Activated effector memory CD4-positive, alpha-beta T cell treated with anti-CD3 and anti-CD28 coated beads, Interleukin-2, amount 50 U/mL, for 16 hours (primary cell): ENCODE measurements around the gene S100A1.

Experiments
- DNase-seq: peaks from one replicate; pipeline ENCODE4 v3.0.0-alpha.2; 2020

Gene S100A1

GRCh38 chr1:153610811-153611301 lies 17.4 kb upstream of the S100A1 start:
- no peak for DNase-seq

GRCh38 chr1:153611356-153611755 lies 16.9 kb upstream of the S100A1 start:
- DNase-seq, result no peak

- DNase-seq, result no peak
Measured at GRCh38 chr1:153612111-153612754, 16.0 kb upstream of the S100A1 start.

GRCh38 chr1:153612755-153613331 lies 15.4 kb upstream of the S100A1 start, which contains the start of gene S100A16:
S100A16 (minus strand) TSS chr1:153613137; CDS start chr1:153608151, 4,986 bp downstream.
- DNase-seq, result no peak

- no peak for DNase-seq
Measured at GRCh38 chr1:153613406-153613805, 14.8 kb upstream of the S100A1 start.

DNA sequence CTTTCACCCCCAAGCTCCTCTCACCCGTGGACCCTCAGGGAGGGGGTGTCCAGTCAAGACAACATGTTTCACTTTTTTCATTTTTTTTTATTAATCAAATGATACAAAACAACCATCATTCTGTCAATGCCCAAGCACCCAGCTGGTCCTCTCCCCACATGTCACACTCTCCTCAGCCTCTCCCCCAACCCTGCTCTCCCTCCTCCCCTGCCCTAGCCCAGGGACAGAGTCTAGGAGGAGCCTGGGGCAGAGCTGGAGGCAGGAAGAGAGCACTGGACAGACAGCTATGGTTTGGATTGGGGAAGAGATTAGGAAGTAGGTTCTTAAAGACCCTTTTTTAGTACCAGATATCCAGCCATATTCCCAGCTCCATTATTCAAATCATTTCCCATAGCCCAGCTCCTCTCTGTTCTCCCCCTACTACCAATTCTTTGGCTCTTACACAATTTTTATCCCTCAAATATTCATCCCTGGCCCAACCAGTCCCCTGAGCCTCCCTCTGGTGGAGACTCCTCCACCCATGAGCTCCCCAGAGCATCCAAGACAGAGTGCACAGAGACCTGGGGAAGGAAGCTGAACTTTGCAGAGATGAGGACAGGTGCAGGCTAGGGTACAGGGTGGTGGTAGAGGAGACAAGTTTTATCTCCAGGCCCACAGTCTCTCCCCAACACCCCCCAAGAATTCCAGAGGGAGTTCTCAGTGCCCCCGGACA lies 13.9 kb upstream of the S100A1 start:
- DNase-seq, result no peak

GRCh38 chr1:153614906-153615305 lies 13.3 kb upstream of the S100A1 start:
- DNase-seq, result no peak

GRCh38 chr1:153615406-153615805 lies 12.8 kb upstream of the S100A1 start:
- DNase-seq, result no peak

GRCh38 chr1:153616144-153616916 lies 11.9 kb upstream of the S100A1 start, which contains the start of gene S100A14:
S100A14 (minus strand) TSS chr1:153616325; CDS start chr1:153615858, 467 bp downstream.
- no peak for DNase-seq

DNA sequence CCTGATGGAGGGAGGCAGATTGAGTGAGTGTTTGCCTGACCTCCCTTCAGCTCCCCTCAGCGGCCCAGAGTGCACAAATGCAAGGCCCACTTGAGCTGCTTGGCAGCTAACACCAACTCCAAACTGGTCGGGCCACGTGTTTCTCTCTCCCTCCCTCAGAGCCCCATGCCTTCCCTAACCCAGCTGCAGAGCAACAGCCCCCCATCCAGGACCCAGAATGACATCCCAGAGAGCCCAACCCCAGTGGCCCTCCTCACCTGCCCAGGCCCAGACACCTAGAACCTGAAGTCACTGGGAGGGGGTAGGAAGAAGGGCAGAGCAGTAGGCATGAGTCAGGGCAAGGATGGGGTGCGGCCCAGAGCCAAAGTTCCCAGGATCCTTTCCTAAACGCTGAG lies 11.3 kb upstream of the S100A1 start:
- no peak for DNase-seq

DNA sequence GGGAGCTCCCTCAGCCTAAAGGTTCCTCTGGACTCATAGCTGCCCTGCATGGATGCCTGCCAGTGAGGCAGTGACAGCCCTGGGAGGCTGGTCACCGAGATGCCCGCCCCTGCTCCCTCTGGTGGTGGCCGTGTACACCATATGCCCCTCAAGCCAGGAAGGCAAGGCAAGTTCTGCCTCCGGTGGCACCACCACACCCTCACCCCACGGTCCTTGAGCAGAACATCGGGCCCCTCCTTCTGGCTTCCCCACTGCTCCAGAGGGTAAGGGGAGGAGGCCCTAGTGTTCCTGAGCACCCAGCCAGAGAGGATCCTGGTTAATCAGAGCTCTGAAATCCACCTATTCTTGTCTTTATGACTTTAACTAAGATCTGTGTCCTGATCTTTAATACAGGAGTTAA lies 10.6 kb upstream of the S100A1 start:
- no peak for DNase-seq

GRCh38 chr1:153619171-153619570 lies 9.1 kb upstream of the S100A1 start:
- DNase-seq, result peak; percentile 9

DNA sequence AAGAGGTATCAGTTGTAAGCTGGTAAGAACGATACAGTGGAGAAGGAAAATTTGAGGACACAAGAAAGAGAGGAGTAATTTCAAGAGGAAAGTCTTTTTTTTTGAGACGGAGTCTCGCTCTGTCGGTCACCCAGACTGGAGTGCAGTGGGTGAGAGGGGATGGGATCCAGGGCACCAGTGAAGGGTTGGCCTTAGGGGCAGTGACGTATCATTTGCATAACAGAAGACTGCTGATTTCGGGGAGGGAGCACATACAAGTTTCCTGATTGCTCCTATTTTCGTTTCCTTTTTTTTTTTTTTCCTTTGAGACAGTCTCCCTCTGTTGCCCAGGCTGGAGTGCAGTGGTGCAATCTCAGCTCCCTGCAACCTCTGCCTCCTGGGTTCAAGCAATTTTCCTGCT lies 5.1 kb upstream of the S100A1 start:
- no peak for DNase-seq

GRCh38 chr1:153624965-153625611 lies 3.1 kb upstream of the S100A1 start:
- DNase-seq, result peak; percentile 33

DNA sequence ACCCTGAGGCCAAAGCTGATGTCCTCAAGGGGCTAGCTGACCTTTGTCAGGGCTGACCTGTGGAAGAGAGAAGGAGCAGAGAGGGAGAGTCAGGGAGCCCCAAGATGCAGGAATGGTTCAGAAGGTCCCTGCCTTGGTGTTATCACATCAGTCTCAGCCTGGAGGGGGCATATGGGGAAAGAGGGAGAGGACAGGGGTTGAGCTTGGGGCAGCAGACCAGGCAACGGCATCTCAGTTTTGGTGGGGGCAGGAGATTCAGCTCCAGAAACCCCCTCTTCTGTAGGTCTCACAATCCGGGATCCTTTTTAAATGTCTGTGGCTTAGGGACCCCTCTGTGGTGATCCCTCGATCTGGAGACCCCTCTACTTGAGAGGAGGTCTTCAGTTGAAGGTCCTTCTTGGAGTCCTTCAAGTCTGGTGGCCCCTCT lies 1.7 kb upstream of the S100A1 start:
- peak; percentile 33 for DNase-seq

DNA sequence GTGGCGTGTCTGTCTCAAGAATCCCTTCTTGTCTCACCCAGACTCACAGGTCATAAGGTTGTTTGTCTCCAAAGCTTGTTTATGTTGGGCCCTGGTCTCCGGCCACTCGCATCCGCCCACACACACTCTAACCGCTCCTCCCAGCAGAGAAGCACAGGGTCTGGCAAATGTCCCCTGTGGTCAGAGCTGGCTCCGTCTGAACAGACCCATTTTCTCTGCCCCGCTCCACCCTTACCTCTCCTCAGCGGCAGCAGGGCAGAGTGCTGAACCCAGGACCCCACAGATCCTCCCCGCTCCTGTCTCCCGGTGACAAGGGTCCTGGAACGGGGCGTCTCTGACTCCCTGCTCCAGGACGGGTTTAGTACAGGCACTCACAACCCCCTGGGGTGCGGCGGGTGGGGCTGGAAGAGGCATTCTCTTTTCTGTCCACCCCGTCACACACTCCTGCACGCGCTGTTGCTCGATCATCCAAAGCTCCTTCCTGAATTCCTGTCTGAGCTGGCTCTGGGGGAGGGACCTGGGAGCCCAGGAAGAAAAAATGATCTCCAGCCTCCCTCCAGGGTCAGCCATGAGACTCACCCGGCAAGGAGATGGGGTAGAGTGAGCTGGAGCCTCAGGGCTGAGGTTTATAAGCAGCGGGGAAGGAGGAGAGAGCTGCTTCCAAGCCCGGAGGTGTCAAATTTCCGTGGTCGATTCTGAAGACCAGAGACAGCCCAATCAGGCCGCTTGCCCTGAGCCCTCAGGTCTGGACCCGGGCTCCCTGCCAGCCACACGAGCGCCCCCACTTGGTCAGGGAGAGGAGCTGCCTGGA lies 1.1 kb upstream of the S100A1 start, which contains the start of gene S100A13:
S100A13 (minus strand) TSS at position 602 of the 811 bp plus-strand sequence. CDS start 1,033 bp downstream, outside the sequence.
- DNase-seq, result peak; percentile 60

DNA sequence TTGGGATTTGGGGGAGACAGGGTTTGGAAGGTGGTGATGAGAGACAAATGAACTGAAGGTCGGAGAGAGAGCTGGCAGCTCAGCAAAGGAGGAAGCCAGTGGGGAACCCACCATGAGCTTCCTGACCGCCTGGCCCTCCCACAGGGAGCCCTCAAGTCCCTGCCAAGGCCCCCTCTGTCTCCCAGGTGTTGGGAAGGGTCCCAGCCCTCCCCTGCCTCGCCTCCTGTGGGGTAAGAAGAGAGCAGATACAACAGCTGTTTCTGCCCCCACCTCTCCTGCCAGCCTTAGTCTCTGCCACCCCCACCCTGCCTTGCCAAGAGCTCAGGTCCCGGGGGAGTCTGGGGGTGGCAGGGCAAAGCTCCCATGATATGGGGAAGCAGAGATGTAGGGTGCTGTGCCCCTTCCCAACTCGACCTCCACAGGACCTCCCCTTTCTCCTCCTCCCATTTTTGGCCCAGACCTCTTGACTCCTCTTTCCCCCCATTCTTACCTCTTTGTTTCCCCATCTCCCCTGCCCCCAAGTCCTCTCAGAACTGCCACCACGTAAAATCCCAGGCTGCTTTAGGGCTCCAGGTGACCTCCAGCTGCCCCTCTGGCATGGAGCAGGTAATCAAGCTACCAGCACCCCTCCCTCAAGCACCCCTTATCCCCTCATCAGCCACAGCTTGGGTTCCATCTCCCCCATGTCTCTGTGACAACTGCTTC lies 556 bp downstream of the S100A1 start:
- DNase-seq, result peak; percentile 60

DNA sequence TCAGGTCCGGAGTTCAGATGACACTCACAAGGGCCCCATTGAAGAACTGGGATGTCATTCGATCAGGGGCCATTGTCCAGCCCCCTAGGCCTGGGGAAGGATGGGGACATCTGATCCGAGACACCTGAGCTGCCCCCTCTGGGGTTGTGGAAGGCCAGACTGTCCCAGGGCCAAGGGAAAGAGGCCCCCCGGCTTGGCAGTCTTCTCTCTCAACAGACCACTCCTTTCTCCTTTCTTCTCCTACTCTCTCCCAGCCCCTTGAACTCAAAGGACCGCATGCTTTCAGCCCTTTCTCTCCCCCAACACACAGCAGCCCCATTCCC lies 1.1 kb downstream of the S100A1 start:
- DNase-seq, result peak; percentile 44

DNA sequence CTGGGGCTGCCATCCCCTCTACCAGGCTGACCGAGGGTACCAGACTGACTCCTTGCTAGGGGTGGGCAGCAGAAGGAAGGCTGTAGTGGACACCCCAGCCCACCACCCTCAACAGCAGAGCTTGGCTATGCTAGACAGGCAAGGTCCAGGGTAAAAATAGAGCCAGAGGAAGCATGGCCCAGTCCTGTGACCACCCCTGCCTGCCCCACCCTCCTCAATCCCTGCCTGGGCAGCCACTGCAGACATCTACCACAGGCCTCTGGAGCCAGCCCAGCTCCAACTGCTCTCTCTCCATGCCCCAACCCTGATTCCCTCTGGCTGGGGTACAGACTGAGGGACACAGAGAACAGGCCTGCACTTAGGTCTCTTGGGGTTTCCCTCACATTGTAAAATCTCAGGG lies 1.7 kb downstream of the S100A1 start:
- DNase-seq, result no peak

DNA sequence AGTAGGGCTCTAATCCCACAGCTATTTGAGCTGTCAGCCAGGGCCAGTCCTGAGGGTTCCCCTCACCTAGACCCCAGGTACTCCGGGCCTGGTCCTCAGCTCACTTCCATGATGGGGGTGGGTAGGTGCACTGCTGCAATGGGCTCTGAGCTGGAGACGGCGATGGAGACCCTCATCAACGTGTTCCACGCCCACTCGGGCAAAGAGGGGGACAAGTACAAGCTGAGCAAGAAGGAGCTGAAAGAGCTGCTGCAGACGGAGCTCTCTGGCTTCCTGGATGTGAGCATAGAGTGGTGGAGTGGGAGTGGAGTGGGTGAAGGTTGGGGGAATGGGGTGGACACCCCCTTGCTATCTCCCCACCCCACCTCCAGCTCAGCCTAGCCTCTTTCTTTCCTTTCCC lies 2.1 kb downstream of the S100A1 start:
- no peak for DNase-seq
